Esophagus mucosa (tissue), 1 donor: ENCODE measurements around the gene CELSR2. TPM values are rescaled to one million over a fixed set of nuclear protein-coding genes. Genes with fewer than 3 reads are reported as not detected.
"Not testable (repeated sequence)": the region's sequence is repeated elsewhere in the genome, so short reads cannot be mapped to it uniquely, and the experiment has no call there.

ENCODE experiments used
- ATAC-seq: fragments of 200-7000 bp; cut with Tn5 transposase; one replicate; pipeline ENCODE4 v1.9.1; 2020
- total RNA-seq: library from RNA; stranded (reverse); gene quantifications from one replicate; pipeline ENCODE4 v1.2.4, GENCODE V29; 2023
- donor health status: DM: yes; HTN: yes; CAD: no.

The CELSR2 gene
- total RNA-seq, 1 donor from 2014 or later = 41.6 TPM

GRCh38 chr1:109281680-109282496, 32.5 kb downstream of the CELSR2 start:
- no peak for ATAC-seq

DNA sequence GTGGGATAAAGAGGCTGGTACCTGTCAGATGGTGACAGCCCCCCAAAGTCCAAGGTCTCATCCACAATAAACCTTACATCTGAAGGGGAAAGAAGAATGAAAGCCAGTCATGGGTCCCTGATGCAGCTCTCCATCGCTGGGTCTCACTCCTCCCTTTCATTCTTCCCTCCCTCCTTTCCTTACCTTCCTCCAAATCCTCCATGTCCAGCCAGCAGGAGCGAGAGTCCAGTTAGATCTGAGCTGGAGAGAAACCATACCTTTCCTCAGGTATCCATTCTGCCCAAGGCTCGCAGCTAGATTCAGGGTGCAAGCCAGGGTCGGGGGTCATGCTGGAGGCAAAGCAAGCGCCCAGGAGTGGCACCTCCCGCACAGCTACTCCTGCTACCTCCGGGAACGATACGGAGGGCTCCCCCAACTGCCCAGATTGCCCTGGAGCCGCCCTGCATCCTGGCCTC, 33.2 kb downstream of the CELSR2 start:
- no peak for ATAC-seq

DNA sequence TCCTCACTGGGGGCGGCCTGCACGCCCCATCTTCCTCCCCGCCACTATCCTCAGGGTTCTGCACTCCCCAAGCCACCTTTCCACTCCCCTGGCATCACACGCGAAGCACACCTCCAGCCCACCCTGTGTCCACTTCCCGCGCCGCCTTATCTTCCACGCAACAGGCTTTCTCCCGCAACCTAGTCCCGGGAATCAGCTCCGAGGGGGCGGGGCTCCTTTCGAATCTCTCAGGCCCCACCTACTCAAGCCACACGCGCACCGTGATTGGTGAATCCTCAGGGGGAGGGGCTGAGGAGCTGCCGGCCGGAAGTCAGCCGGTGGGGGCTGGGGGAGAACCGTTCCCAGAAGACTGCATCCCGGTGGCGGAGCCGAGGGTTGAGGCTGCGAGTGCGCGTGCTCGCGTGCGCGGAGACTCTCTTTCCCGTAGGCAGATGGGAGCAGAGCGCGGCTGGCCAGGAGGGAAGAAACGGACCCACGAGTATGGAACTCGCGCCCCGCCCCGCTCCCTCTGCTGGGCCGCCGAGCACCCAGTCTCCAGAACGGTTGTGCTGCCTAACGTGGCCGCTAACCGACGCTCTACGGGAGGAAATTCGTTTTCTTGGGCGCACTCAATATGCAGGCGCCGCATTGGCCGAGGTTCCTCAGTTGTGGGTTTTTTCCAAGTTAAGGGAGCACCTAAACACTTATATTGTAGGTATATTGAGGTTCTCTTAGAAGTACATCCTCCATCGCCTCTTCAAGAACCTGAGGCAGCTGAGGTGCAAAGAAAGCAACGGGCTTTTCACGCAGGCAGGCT, 33.8 kb downstream of the CELSR2 start, which contains the start of gene PSRC1:
Gene PSRC1, minus strand, starts transcription at position 194 of the 796 bp plus-strand sequence.
- peak; percentile 98 for ATAC-seq

- no peak for ATAC-seq
Measured at GRCh38 chr1:109283748-109284600, 34.6 kb downstream of the CELSR2 start.

DNA sequence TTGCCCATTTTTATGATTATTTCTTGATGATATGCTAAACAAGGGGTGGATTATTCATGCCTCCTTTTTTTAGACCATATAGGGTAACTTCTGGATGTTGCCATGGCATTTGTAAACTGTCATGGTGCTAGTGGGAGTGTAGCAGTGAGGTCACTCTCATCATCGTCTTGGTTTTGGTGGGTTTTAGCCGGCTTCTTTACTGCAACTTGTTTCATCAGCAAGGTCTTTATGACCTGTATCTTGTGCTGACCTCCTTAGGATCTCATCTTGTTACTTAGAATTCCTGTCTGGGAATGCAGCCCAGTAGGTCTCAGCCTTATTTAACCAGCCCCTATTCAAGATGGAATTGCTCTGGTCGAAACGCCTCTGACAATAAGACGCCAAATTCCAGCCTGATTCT, 37.4 kb downstream of the CELSR2 start:
- ATAC-seq = not testable (repeated sequence)

DNA sequence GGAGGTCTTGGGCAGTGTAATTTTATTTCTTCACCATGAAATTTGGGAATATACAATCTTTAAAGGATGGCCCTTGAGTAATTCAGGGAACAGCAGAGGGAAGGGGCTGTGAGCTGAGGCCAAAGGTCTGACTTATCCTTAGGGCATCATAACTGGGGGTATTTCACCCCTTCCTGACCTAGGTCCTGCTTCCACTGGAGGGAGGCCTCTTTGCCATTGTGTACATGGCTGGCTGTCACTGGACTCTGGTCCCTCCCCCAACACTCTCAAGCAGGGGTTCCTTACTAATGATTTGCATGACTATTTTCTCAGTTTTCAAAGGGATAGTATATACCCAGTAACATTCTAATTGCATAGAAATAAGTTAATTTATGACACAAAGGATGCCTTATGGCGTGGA, 40.8 kb downstream of the CELSR2 start:
- no peak for ATAC-seq

- ATAC-seq = no peak
Measured at GRCh38 chr1:109290998-109291397, 41.7 kb downstream of the CELSR2 start.

- ATAC-seq = no peak
Measured at GRCh38 chr1:109292364-109292763, 43.0 kb downstream of the CELSR2 start.

DNA sequence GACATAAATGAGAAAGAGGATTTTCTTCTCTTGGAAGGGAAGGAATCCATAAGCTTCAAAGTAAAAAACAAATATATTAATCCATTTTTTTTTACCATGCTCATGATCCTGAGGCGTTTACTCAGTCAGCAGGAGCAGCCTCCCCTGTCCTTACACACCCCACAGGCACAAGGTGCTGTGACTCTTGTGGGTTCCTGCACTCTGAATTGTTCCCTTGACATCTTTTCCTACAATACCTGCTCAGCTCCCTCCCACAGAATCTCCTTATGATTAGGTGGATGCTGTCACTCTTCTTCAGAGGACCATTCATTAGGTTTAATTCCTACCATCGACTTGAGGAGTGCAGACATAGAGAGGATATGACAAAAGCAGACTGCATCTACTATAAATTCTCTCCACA, 43.7 kb downstream of the CELSR2 start:
- no peak for ATAC-seq

DNA sequence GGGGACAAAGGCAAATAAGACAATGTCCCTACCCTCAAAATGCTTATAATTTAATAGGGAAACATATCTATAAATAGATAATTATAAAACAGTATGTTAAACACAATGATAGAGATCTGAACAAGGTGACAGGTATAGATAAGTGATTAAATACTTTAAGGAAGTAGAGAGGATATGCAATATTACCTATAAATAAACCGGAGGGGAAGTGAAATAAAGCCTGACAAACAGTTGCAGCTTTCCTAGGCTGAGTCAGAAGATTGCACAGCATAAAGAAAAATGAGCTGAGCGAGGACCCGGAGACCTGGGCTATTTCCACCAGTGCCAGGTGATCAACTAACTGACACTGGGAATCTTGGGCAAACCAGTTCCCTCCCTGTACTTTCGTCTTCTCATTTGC, 45.1 kb downstream of the CELSR2 start:
- no peak for ATAC-seq

GRCh38 chr1:109295712-109296415, 46.5 kb downstream of the CELSR2 start:
- ATAC-seq = no peak

DNA sequence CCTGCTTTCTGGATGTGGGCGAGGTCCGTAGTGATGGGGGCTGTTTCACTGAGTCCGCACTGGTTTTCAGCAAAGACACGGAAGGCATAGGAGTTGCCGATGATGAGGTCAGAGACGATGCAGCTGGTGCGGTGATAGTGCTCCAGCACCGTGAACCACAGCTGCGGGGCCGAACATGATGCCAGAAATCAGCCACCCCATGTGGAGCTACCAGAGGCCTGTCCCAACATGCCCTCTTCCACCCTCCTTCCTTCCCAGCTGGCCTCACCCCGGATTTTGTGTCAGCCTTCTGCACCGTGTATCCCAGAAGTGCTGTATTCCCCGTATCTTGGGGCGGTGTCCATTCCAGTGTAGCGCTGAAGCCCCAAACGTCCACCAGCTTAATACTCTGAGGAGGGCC, 47.4 kb downstream of the CELSR2 start:
- ATAC-seq = peak; percentile 58

DNA sequence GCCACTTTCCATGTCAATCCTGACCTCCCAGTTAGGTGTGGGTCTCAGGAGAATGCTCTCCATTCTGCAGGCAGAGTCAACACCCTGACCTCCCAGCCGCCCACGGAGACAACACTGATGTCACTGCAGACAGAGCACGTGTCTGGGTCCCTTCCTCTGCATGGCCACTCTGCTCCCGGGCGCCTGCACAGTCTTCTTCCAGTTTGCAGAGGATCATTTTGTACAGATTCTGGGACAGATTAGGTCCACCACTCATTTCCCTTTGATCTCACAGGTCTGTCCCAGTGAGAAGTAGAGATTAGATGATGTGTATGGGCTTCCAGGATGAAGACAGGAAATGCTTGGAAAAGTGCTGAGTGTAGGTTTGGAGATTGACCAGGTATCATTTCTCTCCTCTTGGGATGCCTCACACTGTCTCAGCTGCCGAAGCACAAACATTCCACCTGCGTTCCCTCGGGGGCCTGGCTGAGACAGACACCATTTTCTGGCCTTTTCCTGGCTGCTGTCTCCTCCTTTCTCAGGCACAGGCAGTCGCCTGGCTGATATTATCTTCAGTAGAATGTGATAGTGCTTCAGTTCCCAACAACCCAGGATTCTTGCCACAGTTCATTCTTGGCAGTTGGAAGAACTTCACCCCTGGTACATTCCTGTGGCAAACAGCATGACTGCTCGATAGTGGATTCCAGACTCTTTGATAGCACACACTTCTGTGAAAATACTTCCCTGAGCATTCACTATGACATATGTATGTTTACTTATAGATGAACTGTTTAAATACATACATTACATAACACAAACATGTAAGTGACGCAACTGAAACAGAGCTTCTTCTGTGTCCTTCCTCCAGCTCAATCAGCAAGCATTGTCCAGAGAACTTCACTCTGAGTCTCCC, 49.6 kb downstream of the CELSR2 start:
- no peak for ATAC-seq

DNA sequence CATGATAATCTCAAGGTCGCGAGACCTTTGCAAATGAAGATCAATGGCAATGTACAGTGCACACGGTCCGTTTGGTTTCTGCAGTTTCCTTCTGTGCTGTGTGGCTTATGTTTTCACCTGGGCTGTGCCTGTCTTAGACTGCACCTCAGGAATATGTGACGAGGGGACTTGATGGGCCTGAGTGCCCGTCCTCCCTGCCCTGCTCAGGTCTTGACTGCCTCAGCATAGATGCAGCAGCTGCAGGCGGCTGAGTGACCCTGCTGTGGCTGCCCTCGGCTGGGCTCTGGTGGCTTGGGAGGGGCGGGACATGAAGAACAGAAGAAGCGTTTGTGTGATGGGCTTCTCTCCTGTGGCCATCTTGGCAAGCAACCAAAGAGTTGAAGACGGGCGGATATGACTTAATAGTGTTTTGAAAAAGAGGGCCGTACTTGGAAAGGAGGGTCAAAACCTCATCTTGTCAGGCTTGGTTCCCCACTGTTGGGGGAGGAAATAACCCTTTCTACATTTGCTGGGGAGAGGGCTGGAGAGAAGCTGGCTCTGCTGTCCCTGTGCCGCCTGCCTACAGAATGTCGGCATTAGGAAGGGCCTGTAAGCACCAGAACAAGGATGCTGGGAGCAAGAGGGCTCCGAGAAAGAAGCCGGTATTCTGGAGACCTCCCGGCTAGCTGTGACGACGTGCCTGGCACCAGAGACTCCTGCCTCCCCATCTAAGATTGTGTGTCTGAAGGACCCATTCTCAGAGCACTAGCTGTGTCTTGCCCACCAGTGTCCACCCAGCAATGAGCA, 50.4 kb downstream of the CELSR2 start:
- no peak for ATAC-seq

GRCh38 chr1:109300650-109301151, 51.4 kb downstream of the CELSR2 start:
- ATAC-seq = no peak

- ATAC-seq = no peak
Measured at GRCh38 chr1:109301874-109302273, 52.5 kb downstream of the CELSR2 start.

GRCh38 chr1:109304226-109304920, 55.0 kb downstream of the CELSR2 start:
- ATAC-seq = no peak

DNA sequence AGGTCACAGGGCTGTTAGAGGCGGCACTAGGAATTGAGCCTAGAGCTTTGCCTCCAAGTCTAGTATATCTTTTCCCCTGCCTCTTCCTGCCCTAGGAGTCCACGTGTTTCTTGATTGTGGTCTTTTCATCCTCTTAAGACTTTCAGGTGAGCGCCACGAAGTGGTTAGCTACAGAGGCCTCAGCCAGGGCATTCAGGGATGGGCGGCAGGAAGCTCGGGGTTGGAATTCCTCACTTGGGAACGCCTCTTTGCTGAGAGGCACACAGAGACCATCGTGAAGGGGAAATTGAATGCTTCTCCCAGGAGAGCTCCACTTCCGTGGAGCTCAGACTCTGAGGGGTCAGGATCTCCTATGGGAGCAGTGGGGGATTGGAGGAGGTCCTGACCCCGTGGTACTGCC, 56.7 kb downstream of the CELSR2 start:
- ATAC-seq = not testable (repeated sequence)

GRCh38 chr1:109306832-109307273, 57.5 kb downstream of the CELSR2 start, which contains the start of gene MYBPHL:
Gene MYBPHL, minus strand, starts transcription at chr1:109307011. Its CDS starts 20 bp downstream, at chr1:109306991.
- ATAC-seq = peak; percentile 6
